ENCODE results near the gene ACER3.
"Not testable (repeated sequence)": the region's sequence is repeated elsewhere in the genome, so short reads cannot be mapped to it uniquely, and the experiment has no call there.

ACER3 gene

GRCh38 chr11:76962583-76963416, 102.1 kb downstream of the ACER3 start:
- no peak for TF ChIP-seq CTCF (IDR thresholded peaks at IDR 0.05; ENCODE audit: borderline replicate concordance, control extremely low read depth, extremely low read depth, insufficient read depth, missing control alignments)
- DNase-seq (ENCODE audit: low spot score), result peak; percentile 54
- in situ Hi-C loops (cut with MboI; ENCODE audit: low sequenced_read_pairs, unreplicated experiment), result no loop called here

- in situ Hi-C loops (cut with MboI; ENCODE audit: low sequenced_read_pairs, unreplicated experiment); DNase-seq (ENCODE audit: low spot score): not testable (repeated sequence)
Observed at GRCh38 chr11:76963417-76964168, 102.9 kb downstream of the ACER3 start.

DNA sequence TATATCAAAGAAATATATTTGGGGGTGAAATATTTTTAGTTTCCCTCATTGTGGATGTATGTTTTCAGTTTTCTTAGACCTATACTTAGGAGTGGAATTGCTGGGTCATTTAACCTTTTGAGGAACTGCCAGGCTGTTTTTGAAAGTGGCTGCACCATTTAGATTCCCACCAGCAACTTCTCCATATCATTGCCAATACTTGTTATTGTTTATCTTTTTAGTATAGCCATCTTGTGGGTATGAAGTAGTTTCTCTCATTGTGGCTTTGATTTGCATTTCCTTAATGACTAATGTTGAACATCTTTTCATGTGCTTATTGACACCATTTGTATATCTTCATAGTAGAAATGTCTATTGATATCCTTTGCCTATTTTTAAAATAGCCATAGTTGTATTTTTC, 111.3 kb downstream of the ACER3 start:
- DNase-seq (ENCODE audit: low spot score), result no peak
- TF ChIP-seq CTCF (IDR thresholded peaks at IDR 0.05; ENCODE audit: borderline replicate concordance, control extremely low read depth, extremely low read depth, insufficient read depth, missing control alignments), result no peak
- in situ Hi-C loops (cut with MboI; ENCODE audit: low sequenced_read_pairs, unreplicated experiment), result no loop called here

DNA sequence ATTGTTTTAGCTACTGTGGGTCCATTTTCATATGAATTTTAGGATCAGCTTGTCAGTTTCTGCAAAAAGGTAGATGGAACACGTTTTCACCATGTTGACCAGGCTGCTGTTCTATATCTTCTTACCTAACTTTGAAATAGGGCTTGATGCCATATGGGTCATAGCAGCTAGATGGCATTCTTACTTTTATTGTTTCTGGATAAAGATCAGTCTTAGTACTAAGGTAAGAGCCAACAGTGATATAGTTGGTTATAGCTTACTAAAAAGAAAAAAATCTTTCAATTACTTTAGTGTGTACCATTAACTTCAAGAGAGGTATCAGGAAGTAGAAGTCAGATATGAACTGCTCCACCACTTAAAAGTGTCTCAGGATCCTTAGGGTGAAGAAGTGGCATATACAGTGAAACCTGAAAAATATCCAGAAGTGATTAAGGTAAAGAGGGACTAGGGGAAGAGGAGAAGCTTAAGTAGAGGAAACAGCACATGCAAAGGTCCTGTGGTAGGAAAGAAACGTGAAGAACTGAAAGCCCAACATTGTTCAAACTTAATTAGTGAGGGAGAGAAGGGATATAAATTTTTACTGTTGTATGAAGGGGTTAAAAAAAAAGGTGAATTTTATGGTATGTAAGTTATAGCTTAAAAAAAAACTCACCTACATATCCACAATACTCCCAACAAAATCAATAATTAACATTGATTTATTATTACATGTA, 113.6 kb downstream of the ACER3 start:
- TF ChIP-seq CTCF (IDR thresholded peaks at IDR 0.05; ENCODE audit: borderline replicate concordance, control extremely low read depth, extremely low read depth, insufficient read depth, missing control alignments), result no peak
- in situ Hi-C loops (cut with MboI; ENCODE audit: low sequenced_read_pairs, unreplicated experiment), result no loop called here
- DNase-seq (ENCODE audit: low spot score), result no peak

DNA sequence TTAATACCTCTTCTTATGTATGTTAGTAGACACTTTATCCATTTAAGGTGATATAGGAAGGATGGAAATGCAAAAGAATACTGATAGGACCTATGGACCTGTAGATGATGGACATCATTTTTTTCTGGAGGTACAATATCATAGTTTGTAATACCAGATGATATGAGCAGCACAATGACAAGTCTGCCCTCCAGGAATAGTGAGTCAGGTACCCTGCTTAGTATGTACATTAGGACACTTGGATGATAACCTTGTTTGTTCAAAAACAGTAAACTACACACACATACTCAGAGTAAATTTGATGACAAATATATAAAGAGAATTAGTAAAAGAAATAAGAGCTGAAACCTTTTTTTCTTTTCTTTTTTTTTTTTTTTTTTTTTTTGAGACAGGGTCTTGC, 114.8 kb downstream of the ACER3 start:
- in situ Hi-C loops (cut with MboI; ENCODE audit: low sequenced_read_pairs, unreplicated experiment), result no loop called here
- no peak for TF ChIP-seq CTCF (IDR thresholded peaks at IDR 0.05; ENCODE audit: borderline replicate concordance, control extremely low read depth, extremely low read depth, insufficient read depth, missing control alignments)
- no peak for DNase-seq (ENCODE audit: low spot score)

GRCh38 chr11:76977791-76978190, 117.1 kb downstream of the ACER3 start:
- DNase-seq (ENCODE audit: low spot score), result no peak
- in situ Hi-C loops (cut with MboI; ENCODE audit: low sequenced_read_pairs, unreplicated experiment), result no loop called here
- no peak for TF ChIP-seq CTCF (IDR thresholded peaks at IDR 0.05; ENCODE audit: borderline replicate concordance, control extremely low read depth, extremely low read depth, insufficient read depth, missing control alignments)

All from GM13976 (cell line).